ENCODE results near the gene SLC28A2. TPM values are rescaled to one million over a fixed set of nuclear protein-coding genes. Genes with fewer than 3 reads are reported as not detected.
"Not testable (repeated sequence)": the region's sequence is repeated elsewhere in the genome, so short reads cannot be mapped to it uniquely, and the experiment has no call there.

The SLC28A2 gene
- total and polyA plus RNA-seq, 2 of the 13 experiments (the other 11 are each of a cell fraction or from before 2014, with no cell fraction given), result 0.01 to 0.11 TPM

DNA sequence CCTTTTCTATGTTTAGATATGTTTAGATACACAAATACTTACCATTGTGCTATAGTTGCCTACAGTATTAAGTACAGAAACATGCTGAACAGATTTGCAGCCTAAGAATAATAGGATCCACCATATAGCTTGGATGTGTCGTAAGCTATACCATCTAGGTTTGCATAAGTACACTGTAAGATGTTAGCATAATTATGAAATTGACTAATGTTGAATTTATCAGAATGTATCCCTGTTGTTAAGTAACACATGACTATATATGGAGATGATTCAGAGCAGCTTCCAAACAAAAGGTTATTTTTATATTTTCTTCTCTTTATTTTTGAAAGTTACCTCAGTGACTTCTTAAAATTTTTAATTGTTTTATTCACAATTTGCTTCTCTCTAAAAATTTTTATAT, 2.4 kb downstream of the SLC28A2 start:
- TF ChIP-seq CERS6 (CRISPR knock-in tag; IDR thresholded peaks at IDR 0.05) (no peak), FOXM1 (CRISPR knock-in tag; IDR thresholded peaks at IDR 0.05) (no peak), ZNF44 (CRISPR knock-in tag; IDR thresholded peaks at IDR 0.05) (no peak), ZNF33B (CRISPR knock-in tag; IDR thresholded peaks at IDR 0.05) (no peak)
- H3K4me3 ChIP-seq (replicated peaks in 1 of 3; ENCODE audit: insufficient read depth in 1 of 3, low read depth in 2 of 3, low read length in 3 of 3), result no peak overlapping the region
- no peak overlapping the region for H2AFZ ChIP-seq (ENCODE audit: low read length)
- no peaks in the 10 kb centered on the region for H3K79me2 ChIP-seq (ENCODE audit: insufficient read depth, low read length)
- no TSS peak for BruUV-seq (replicated peaks)
- no peaks in the 10 kb centered on the region for H3K36me3 ChIP-seq (replicated peaks in 1 of 2; ENCODE audit: control insufficient read depth in 1 of 2, insufficient read depth in 2 of 2, low read length in 2 of 2)
- POLR2A ChIA-PET, result interaction anchor here (2.0 kb wide), 1 partner anchor 25 kb away, joined by 6 read pairs; no protein-coding TSS in a partner anchor
- H3K4me1 ChIP-seq (ENCODE audit: insufficient read depth, low read length), result peaks cover 12% of the 10 kb centered on the region
- H3K9ac ChIP-seq (ENCODE audit: insufficient read depth, low read depth, low read length), result no peak overlapping the region
- no peaks in the 10 kb centered on the region for H3K27me3 ChIP-seq (ENCODE audit: control insufficient read depth in 1 of 2, insufficient read depth in 2 of 2, low read length in 2 of 2)
- no peak overlapping the region for H3K27ac ChIP-seq (ENCODE audit: extremely low read length, insufficient read depth, low read length)
- intact Hi-C loops (cut with micrococcal nuclease; ENCODE audit: unreplicated experiment) (no loop called here), in situ Hi-C loops (cut with HindIII; ENCODE audit: extremely low pct_ligation_motif_present, low pct_unique_long_range_greater_than_20kb) (no loop called here)
- no peaks in the 10 kb centered on the region for H3K9me3 ChIP-seq (ENCODE audit: low read length)
- CTCF ChIA-PET (ENCODE audit: low intra/inter-chr PET ratio, low total read pairs), result no interaction called here
- FAIRE-seq (no peak), DNase-seq (ENCODE audit: low spot score) (no peak), ATAC-seq (no peak)
- WGBS (ENCODE audit: low lambda C conversion rate), result 89% methylated on average over 1 of the region's 1 CpG
- H4K20me1 ChIP-seq (ENCODE audit: insufficient read depth, low read length), result no peaks in the 10 kb centered on the region
- H3K4me2 ChIP-seq (ENCODE audit: low read depth, low read length), result no peak overlapping the region

DNA sequence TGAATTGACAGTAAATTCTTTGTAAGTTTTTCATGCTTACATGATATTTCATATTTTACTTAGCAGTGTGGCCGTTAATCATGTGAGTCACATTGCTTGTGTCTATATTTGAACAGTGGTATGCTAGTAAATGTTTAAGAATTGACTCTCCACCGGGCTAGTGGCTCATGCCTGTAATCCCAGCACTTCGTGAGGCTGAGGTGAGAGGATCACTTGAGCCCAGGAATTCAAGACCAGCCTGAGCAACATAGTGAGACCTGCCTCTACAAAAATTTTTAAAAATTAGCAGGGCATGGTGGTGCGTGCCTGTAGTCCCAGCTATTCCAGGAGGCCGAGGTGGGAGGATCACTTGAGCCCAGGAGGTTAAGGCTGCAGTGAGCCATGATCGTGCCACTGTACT, 2.8 kb downstream of the SLC28A2 start:
- in situ Hi-C loops (cut with HindIII; ENCODE audit: extremely low pct_ligation_motif_present, low pct_unique_long_range_greater_than_20kb); H3K79me2 ChIP-seq (ENCODE audit: insufficient read depth, low read length); BruUV-seq (replicated peaks); H3K36me3 ChIP-seq (replicated peaks in 1 of 2; ENCODE audit: control insufficient read depth in 1 of 2, insufficient read depth in 2 of 2, low read length in 2 of 2); H3K9me3 ChIP-seq (ENCODE audit: low read length); H3K9ac ChIP-seq (ENCODE audit: insufficient read depth, low read depth, low read length); H3K27me3 ChIP-seq (ENCODE audit: control insufficient read depth in 1 of 2, insufficient read depth in 2 of 2, low read length in 2 of 2); H2AFZ ChIP-seq (ENCODE audit: low read length); H3K4me1 ChIP-seq (ENCODE audit: insufficient read depth, low read length); H3K4me3 ChIP-seq (replicated peaks in 1 of 3; ENCODE audit: insufficient read depth in 1 of 3, low read depth in 2 of 3, low read length in 3 of 3); FAIRE-seq; intact Hi-C loops (cut with micrococcal nuclease; ENCODE audit: unreplicated experiment); H3K27ac ChIP-seq (ENCODE audit: extremely low read length, insufficient read depth, low read length); H4K20me1 ChIP-seq (ENCODE audit: insufficient read depth, low read length); DNase-seq (ENCODE audit: low spot score); CTCF ChIA-PET (ENCODE audit: low intra/inter-chr PET ratio, low total read pairs): not testable (repeated sequence)
- TF ChIP-seq, protein P1, sequence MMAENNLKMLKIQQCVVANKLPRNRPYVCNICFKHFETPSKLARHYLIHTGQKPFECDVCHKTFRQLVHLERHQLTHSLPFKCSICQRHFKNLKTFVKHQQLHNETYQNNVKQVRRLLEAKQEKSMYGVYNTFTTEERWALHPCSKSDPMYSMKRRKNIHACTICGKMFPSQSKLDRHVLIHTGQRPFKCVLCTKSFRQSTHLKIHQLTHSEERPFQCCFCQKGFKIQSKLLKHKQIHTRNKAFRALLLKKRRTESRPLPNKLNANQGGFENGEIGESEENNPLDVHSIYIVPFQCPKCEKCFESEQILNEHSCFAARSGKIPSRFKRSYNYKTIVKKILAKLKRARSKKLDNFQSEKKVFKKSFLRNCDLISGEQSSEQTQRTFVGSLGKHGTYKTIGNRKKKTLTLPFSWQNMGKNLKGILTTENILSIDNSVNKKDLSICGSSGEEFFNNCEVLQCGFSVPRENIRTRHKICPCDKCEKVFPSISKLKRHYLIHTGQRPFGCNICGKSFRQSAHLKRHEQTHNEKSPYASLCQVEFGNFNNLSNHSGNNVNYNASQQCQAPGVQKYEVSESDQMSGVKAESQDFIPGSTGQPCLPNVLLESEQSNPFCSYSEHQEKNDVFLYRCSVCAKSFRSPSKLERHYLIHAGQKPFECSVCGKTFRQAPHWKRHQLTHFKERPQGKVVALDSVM (CRISPR knock-in tag; IDR thresholded peaks at IDR 0.05), result peak; percentile 72
- ATAC-seq, result peak; percentile 86
- POLR2A ChIA-PET, result interaction anchor here (2.0 kb wide), 1 partner anchor 24 kb away, joined by 6 read pairs; no protein-coding TSS in a partner anchor
- WGBS (ENCODE audit: low lambda C conversion rate), result 9% methylated on average over 6 of the region's 6 CpGs
- peak overlapping the region; percentile 27; the same call in 1 of the 2 replicates for H3K4me2 ChIP-seq (ENCODE audit: low read depth, low read length)
